C4-2B (cell line): ENCODE measurements around the gene ATP13A2.

Experiments
- H3K27ac ChIP-seq: fragments of 450-650 bp; 2 replicates; pipeline ENCODE4 v1.5.1; 2017
- CTCF ChIP-seq: fragments of 450-650 bp; conservative IDR thresholded peaks from 2 replicates; pipeline ENCODE4 v1.5.1; 2017; ENCODE audit warnings: mild to moderate bottlenecking
- ZFX ChIP-seq: fragments of 450-650 bp; IDR thresholded peaks from 2 replicates; pipeline ENCODE4 v1.6.1; 2017

The ATP13A2 gene

DNA sequence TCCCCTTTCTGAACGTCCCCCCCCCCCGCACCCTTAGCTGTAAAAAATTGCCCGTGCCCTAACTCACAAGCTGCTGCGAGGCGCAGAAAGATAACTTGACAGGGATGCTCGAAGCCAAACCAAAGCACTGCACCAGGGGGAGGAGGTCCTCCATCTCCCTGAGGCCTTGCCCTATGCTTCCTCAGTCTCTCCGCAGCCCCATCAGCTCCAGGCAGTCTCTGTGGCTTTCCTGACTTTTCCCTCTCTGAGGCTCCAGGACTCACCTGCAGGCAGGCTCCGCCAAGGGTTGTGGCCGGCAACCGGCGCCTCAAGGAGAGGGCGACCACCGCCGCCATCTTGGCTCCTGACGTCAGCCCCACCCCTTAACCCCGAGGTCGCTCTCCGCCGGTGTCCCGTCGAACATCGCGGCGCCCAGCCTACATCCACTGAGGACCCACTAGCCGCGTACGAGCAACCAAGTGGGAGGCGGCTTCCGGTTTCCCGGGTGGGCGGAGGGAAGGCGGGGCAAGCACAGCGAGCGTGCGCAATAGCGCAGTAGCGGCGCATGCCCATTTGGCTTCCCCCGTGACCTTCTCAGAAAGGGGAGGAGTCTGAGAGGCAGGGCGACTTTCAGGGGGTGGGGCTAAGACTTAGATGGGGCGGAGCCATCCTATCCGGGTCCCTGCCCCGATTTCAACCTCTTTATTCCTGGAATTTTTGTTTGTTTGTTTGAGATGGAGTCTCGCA is 42.1 kb upstream of the ATP13A2 start, which contains the start of gene SDHB:
TSS of gene SDHB (minus strand) at position 348 of the 726 bp plus-strand sequence. CDS start at position 335, 13 bp downstream.
- peak within 1 kb of the TSS; percentile 96 for H3K27ac ChIP-seq
- TF ChIP-seq CTCF = no peak
- TF ChIP-seq ZFX = no peak

DNA sequence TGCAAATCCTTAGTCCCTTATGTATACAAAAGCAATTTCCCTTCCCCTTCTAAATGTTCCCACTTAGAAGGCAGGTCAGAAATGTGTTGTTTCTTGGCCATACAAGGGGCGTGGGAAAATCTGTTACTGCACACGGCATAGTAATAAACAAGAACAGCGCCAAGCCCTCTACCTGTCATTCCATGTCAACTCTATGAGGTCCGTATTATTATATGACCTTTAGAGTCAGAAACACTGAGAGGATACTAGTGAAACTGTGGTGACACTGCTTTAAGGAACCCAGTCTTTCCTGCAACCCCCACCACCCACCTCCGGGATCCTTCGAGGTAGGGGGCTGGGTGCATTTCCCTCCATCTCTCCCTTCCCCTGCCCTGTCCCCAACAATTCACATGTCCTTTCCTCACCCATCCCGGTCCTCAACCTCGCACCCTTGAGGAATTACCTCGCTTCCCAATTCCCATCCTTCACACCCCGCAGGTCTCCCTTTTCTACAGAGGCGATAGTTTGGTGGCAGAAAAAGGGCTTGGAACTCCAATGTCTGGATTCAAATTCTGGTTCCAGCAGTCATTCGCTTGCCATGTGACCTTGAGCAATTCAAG is 41.5 kb upstream of the ATP13A2 start:
- H3K27ac ChIP-seq = peak overlapping the region; percentile 96
- TF ChIP-seq ZFX = no peak
- no peak for TF ChIP-seq CTCF

DNA sequence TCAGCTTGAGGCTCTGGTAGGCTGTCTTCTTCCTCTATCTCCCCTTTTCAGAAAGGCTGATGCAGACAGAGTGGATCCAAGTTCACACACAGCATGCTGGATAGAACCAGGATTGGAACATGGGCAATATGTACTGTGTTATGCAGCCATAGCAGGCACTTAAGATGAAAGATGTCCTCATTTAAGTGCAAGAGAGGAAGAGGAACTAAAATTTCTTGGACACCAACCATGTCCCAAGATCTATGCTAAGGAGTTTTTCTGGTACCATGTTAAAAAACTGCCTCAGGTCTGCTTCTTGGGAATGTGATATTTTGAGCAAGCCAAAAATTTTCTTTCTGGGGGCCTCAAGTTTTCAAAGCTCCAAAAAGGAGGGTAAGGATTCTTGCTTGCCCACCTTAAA is 40.9 kb upstream of the ATP13A2 start:
- TF ChIP-seq CTCF (no peak), ZFX (no peak)
- peak overlapping the region; percentile 96; the same call in 1 of the 2 replicates for H3K27ac ChIP-seq

- no peak for TF ChIP-seq ZFX
- TF ChIP-seq CTCF = no peak
- H3K27ac ChIP-seq = no peak overlapping the region
These were observed 40.3 kb upstream of the ATP13A2 start for GRCh38 chr1:17052038-17052437.

- TF ChIP-seq CTCF (no peak), ZFX (no peak)
- H3K27ac ChIP-seq = no peak overlapping the region
These were observed 36.2 kb upstream of the ATP13A2 start for GRCh38 chr1:17047924-17048323.

DNA sequence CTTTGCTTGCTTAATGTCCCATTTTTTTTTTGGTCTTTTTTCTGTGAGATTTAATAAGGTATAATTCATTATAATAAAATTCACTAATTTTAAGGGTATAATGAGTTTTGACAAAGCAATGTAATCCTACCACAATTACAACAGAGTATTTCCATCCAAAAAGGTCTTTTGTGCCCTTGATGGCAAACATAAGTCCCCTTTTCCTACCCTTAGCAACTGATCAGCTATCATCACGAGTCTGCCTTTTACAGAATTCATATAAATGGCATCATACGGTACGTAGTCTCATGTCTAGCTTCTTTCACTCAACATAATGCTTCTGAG is 34.6 kb upstream of the ATP13A2 start:
- TF ChIP-seq ZFX (no peak), CTCF (peak; percentile 33)

DNA sequence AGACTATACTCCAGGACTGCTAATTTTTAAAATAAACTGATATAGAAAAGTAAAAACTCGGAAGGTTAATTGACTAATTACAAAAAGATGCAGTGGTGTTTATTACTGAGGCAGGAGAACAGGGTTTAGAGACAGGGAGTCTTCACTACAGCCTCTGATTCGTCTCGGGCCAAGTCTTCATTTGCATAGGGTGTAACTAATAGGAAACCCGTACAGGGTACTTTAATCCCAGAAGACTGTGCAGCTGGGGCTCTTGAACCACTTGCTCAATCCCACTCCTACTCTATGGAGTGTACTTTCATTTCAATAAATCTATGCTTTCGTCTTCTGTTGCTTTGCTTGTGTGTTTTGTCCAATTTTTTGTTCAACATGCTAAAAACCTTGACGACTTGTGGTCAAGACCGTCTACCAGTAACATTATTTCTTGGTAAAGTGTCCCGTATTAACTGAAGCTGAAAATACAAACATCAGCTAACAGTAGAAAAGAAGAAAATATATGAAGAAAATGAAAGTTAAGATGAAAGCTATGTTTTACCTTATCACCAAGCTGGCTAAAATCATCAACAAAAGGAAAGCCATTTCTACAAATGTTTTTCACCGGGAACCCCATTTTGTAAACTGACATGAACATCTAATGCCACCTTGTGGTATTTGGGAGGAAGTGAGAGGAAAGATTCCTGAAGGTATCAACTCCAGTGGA is 34.1 kb upstream of the ATP13A2 start:
- no peak overlapping the region for H3K27ac ChIP-seq
- TF ChIP-seq CTCF (peak; percentile 65), ZFX (no peak)

More for the DNA sequence above, 34.6 kb upstream of the ATP13A2 start:
- no peak overlapping the region for H3K27ac ChIP-seq
